ENCODE results near the gene KLK12. TPM values are rescaled to one million over a fixed set of nuclear protein-coding genes. Genes with fewer than 3 reads are reported as not detected.

KLK12 gene
- total and polyA plus RNA-seq, 12 donors = 0.17 TPM; not detected in 11

- intact Hi-C loops (cut with DNase I) = no loop called here
- no peak for DNase-seq
- TF ChIP-seq CTCF (IDR thresholded peaks at IDR 0.05) = no peak
- no peak for TF ChIP-seq POLR2A (IDR thresholded peaks at IDR 0.05)
- no peaks in the 10 kb centered on the region for H3K9me3 ChIP-seq (replicated peaks in 1 of 3)
- H3K27ac ChIP-seq = no peak within 1 kb of the TSS
- 25 to 34% (median 27%) methylated on average over 6 to 7 of the region's 7 CpGs for WGBS, 4 donors
- no peaks in the 10 kb centered on the region for H3K4me1 ChIP-seq (replicated peaks in 1 of 2)
- H3K36me3 ChIP-seq (replicated peaks in 1 of 2) = no peaks in the 10 kb centered on the region
- no peak within 1 kb of the TSS for H3K4me3 ChIP-seq
- peaks cover 24% of the 10 kb centered on the region for H3K27me3 ChIP-seq
These were observed 33.3 kb downstream of the KLK12 start, which contains the start of gene KLK8 for GRCh38 chr19:51001515-51001914. Gene KLK8, minus strand, starts transcription at chr19:51001604. Its CDS starts 437 bp downstream, at chr19:51001167.

- TF ChIP-seq CTCF (IDR thresholded peaks at IDR 0.05) = no peak
- TF ChIP-seq POLR2A (IDR thresholded peaks at IDR 0.05) = no peak
- no peak for DNase-seq
- Histone ChIP-seq H3K4me1 (replicated peaks in 1 of 2) (no peaks in the 10 kb centered on the region), H3K27ac (no peak overlapping the region), H3K4me3 (no peak overlapping the region), H3K27me3 (peaks cover 23% of the 10 kb centered on the region), H3K36me3 (replicated peaks in 1 of 2) (no peaks in the 10 kb centered on the region), H3K9me3 (replicated peaks in 1 of 3) (no peaks in the 10 kb centered on the region)
- intact Hi-C loops (cut with DNase I) = no loop called here
- 33 to 46% (median 40%) methylated on average over 8 to 16 of the region's 16 CpGs for WGBS, 4 donors
These were observed 33.8 kb downstream of the KLK12 start for GRCh38 chr19:51000981-51001380.

GRCh38 chr19:51000426-51000825 lies 34.4 kb downstream of the KLK12 start:
- no peaks in the 10 kb centered on the region for H3K4me1 ChIP-seq (replicated peaks in 1 of 2)
- DNase-seq = no peak
- TF ChIP-seq CTCF (IDR thresholded peaks at IDR 0.05) = no peak
- TF ChIP-seq POLR2A (IDR thresholded peaks at IDR 0.05) = no peak
- no peak overlapping the region for H3K4me3 ChIP-seq
- no peaks in the 10 kb centered on the region for H3K36me3 ChIP-seq (replicated peaks in 1 of 2)
- no peak overlapping the region for H3K27ac ChIP-seq
- 65 to 82% (median 76%) methylated on average over 4 to 10 of the region's 10 CpGs for WGBS, 4 donors
- no peaks in the 10 kb centered on the region for H3K9me3 ChIP-seq (replicated peaks in 1 of 3)
- H3K27me3 ChIP-seq = peaks cover 23% of the 10 kb centered on the region
- intact Hi-C loops (cut with DNase I) = no loop called here

- Histone ChIP-seq H3K27me3 (peaks cover 22% of the 10 kb centered on the region), H3K9me3 (replicated peaks in 1 of 3) (no peaks in the 10 kb centered on the region), H3K36me3 (replicated peaks in 1 of 2) (no peaks in the 10 kb centered on the region), H3K27ac (no peak overlapping the region), H3K4me1 (replicated peaks in 1 of 2) (no peaks in the 10 kb centered on the region), H3K4me3 (no peak overlapping the region)
- 55 to 82% (median 65%) methylated on average over 4 of the region's 4 CpGs for WGBS, 4 donors
- no peak for TF ChIP-seq POLR2A (IDR thresholded peaks at IDR 0.05)
- TF ChIP-seq CTCF (IDR thresholded peaks at IDR 0.05) = no peak
- intact Hi-C loops (cut with DNase I) = no loop called here
- DNase-seq = no peak
These were observed 36.1 kb downstream of the KLK12 start for GRCh38 chr19:50998686-50999085.

Measured in adrenal gland (tissue), 12 donors.